GM23338 (cell line): ENCODE measurements around the gene AP2B1. TPM values are rescaled to one million over a fixed set of nuclear protein-coding genes. Genes with fewer than 3 reads are reported as not detected.

Experiments
- ATAC-seq: fragments of 200-7000 bp; cut with Tn5 transposase; 3 replicates; pipeline ENCODE4 v1.9.1; 2020
- DNase-seq: peaks from one replicate; pipeline ENCODE4 v3.0.0-alpha.2; 2015; ENCODE audit warnings: low spot score
- H2AFZ ChIP-seq: fragments of 200-600 bp; sonication (generic); 2 replicates; pipeline ENCODE4 v1.8.0; 2016; ENCODE audit warnings: antibody characterized with exemption, mild to moderate bottlenecking, moderate library complexity
- H3F3A ChIP-seq: fragments of 200-600 bp; sonication (generic); replicated peaks from 2 replicates; pipeline ENCODE4 v1.8.0; 2017; ENCODE audit warnings: antibody characterized with exemption, mixed run types, low read depth
- H3K27ac ChIP-seq: fragments of 200-600 bp; sonication (generic); 2 replicates; pipeline ENCODE4 v1.6.1; 2016; ENCODE audit warnings: low read depth
- H3K27me3 ChIP-seq: fragments of 200-600 bp; sonication (generic); 2 replicates; pipeline ENCODE4 v1.8.0; 2016; ENCODE audit warnings: mild to moderate bottlenecking, mixed run types, moderate library complexity; ENCODE audit not compliant: insufficient read depth
- H3K36me3 ChIP-seq: fragments of 200-600 bp; sonication (generic); 2 replicates; pipeline ENCODE4 v1.8.0; 2016; ENCODE audit warnings: mild to moderate bottlenecking; ENCODE audit not compliant: insufficient read depth
- H3K4me1 ChIP-seq: fragments of 200-600 bp; sonication (generic); 2 replicates; pipeline ENCODE4 v1.8.0; 2016; ENCODE audit warnings: mild to moderate bottlenecking, moderate library complexity; ENCODE audit not compliant: insufficient read depth
- H3K4me2 ChIP-seq: fragments of 200-600 bp; sonication (generic); 2 replicates; pipeline ENCODE4 v1.7.1; 2017; ENCODE audit warnings: mixed run types
- H3K4me3 ChIP-seq: fragments of 200-600 bp; sonication (generic); 2 replicates; pipeline ENCODE4 v1.6.1; 2016; ENCODE audit warnings: mixed run types
- H3K79me2 ChIP-seq: fragments of 200-600 bp; sonication (generic); replicated peaks from 2 replicates; pipeline ENCODE4 v1.8.0; 2017; ENCODE audit warnings: mild to moderate bottlenecking; ENCODE audit not compliant: insufficient read depth
- H3K9me2 ChIP-seq: fragments of 200-600 bp; sonication (generic); 2 replicates; pipeline ENCODE4 v1.8.0; 2017; ENCODE audit not compliant: insufficient read depth
- H4K20me1 ChIP-seq: fragments of 200-600 bp; sonication (generic); replicated peaks from 2 replicates; pipeline ENCODE4 v1.8.0; 2017; ENCODE audit warnings: mild to moderate bottlenecking; ENCODE audit not compliant: insufficient read depth
- H3K27ac Mint-ChIP-seq: 2 replicates; pipeline ENCODE4 v1.8.0; 2020; ENCODE audit warnings: inconsistent platforms, mild to moderate bottlenecking, moderate library complexity, mixed read lengths
- H3K27me3 Mint-ChIP-seq: 3 replicates; pipeline ENCODE4 v1.8.0; 2022; ENCODE audit warnings: low read depth, mild to moderate bottlenecking, moderate library complexity, mixed read lengths, inconsistent platforms; ENCODE audit not compliant: insufficient read depth, poor library complexity
- H3K36me3 Mint-ChIP-seq: 3 replicates; pipeline ENCODE4 v1.8.0; 2021; ENCODE audit warnings: low read depth, mild to moderate bottlenecking, inconsistent platforms, moderate library complexity, mixed read lengths
- H3K4me1 Mint-ChIP-seq: 3 replicates; pipeline ENCODE4 v1.8.0; 2020; ENCODE audit warnings: mild to moderate bottlenecking, inconsistent platforms, mixed read lengths
- H3K4me3 Mint-ChIP-seq: 3 replicates; pipeline ENCODE4 v1.8.0; 2021; ENCODE audit warnings: moderate library complexity, mild to moderate bottlenecking, inconsistent platforms, mixed read lengths
- H3K9me3 Mint-ChIP-seq: 3 replicates; pipeline ENCODE4 v1.8.0; 2020; ENCODE audit warnings: moderate library complexity, mild to moderate bottlenecking, inconsistent platforms, mixed read lengths
- EZH2phosphoT487 ChIP-seq: fragments of 200-600 bp; sonication (generic); IDR thresholded peaks from one replicate; pipeline ENCODE4 v1.8.1; 2018; ENCODE audit warnings: antibody characterized with exemption; ENCODE audit not compliant: unreplicated experiment
- NANOG ChIP-seq: IDR thresholded peaks from 2 replicates; pipeline ENCODE4 v1.6.1; 2016; ENCODE audit warnings: antibody characterized with exemption, borderline replicate concordance
- POLR2AphosphoS5 ChIP-seq: IDR thresholded peaks from 2 replicates; pipeline ENCODE4 v1.6.1; 2016; ENCODE audit warnings: antibody characterized with exemption, low read depth
- STAT1 ChIP-seq: IDR thresholded peaks from one replicate; pipeline ENCODE4 v1.6.1; 2016; ENCODE audit warnings: antibody characterized with exemption; ENCODE audit not compliant: unreplicated experiment
- ZNF114 ChIP-seq: fragments of 250-450 bp; sonication (Bioruptor Pico); IDR thresholded peaks from 2 replicates; pipeline ENCODE4 v1.5.0; 2020; ENCODE audit warnings: mild to moderate bottlenecking, moderate library complexity
- polyA plus RNA-seq: library from polyadenylated mRNA; unstranded; fragments of >200 nt; fragmentation: Nextera tagmentation; extraction: Ambion mirVana; gene quantifications from 2 replicates; pipeline ENCODE4 v1.2.1, GENCODE V29; 2016
- total RNA-seq: library from RNA; depleted of rRNA; stranded (reverse); fragments of >200 nt; shearing (Covaris generic); gene quantifications from 2 replicates; pipeline ENCODE4 v1.2.3, GENCODE V29; 2014
- TF ChIP-seq, protein P1 (sequence below): fragments of 250-450 bp; sonication (Bioruptor Pico); IDR thresholded peaks from 2 replicates; pipeline ENCODE4 v1.5.0; 2020; ENCODE audit warnings: mild to moderate bottlenecking, moderate library complexity
- TF ChIP-seq, protein P2 (sequence below): IDR thresholded peaks from 2 replicates; pipeline ENCODE4 v1.6.1; 2016; ENCODE audit warnings: antibody characterized with exemption
- TF ChIP-seq, protein P3 (sequence below): IDR thresholded peaks from one replicate; pipeline ENCODE4 v1.6.1; 2018; ENCODE audit warnings: antibody characterized with exemption; ENCODE audit not compliant: unreplicated experiment

AP2B1 gene
- total and polyA plus RNA-seq, 2 experiments from 2014 or later = 89.7 to 144 TPM

DNA sequence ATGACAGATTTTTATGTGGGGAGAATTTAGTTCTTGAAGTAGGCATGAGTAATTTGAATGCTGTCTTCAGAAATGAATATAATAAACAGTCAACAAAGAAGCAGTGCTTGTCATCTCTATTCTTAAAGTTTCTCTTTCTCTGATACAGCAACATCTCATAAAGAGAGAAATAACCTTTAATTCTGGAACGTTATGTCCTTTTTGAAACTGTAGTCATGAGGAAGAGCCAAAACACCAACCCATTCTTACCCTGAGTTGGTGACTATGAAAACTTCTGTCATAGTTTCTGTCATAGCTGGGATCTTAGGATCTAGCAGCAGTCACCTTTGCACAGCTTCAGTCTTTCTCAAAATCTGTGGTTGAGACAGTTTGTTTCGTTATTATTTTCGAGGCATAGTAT is 129.1 kb downstream of the AP2B1 start:
- H3K27me3 ChIP-seq = no peaks in the 10 kb centered on the region
- no peak for ATAC-seq

More for the DNA sequence above, 129.1 kb downstream of the AP2B1 start:
- no peak overlapping the region for H3K4me2 ChIP-seq
- H3K27ac ChIP-seq = no peak overlapping the region
- H2AFZ ChIP-seq = no peak overlapping the region
- Mint-ChIP-seq H3K27me3 (peaks cover 2% of the 10 kb centered on the region), H3K27ac (no peak overlapping the region), H3K36me3 (peaks cover 13% of the 10 kb centered on the region), H3K4me1 (no peaks in the 10 kb centered on the region), H3K4me3 (no peak overlapping the region), H3K9me3 (no peaks in the 10 kb centered on the region)
- no peaks in the 10 kb centered on the region for H3K4me1 ChIP-seq
- no peak for TF ChIP-seq STAT1
- TF ChIP-seq, protein P1, sequence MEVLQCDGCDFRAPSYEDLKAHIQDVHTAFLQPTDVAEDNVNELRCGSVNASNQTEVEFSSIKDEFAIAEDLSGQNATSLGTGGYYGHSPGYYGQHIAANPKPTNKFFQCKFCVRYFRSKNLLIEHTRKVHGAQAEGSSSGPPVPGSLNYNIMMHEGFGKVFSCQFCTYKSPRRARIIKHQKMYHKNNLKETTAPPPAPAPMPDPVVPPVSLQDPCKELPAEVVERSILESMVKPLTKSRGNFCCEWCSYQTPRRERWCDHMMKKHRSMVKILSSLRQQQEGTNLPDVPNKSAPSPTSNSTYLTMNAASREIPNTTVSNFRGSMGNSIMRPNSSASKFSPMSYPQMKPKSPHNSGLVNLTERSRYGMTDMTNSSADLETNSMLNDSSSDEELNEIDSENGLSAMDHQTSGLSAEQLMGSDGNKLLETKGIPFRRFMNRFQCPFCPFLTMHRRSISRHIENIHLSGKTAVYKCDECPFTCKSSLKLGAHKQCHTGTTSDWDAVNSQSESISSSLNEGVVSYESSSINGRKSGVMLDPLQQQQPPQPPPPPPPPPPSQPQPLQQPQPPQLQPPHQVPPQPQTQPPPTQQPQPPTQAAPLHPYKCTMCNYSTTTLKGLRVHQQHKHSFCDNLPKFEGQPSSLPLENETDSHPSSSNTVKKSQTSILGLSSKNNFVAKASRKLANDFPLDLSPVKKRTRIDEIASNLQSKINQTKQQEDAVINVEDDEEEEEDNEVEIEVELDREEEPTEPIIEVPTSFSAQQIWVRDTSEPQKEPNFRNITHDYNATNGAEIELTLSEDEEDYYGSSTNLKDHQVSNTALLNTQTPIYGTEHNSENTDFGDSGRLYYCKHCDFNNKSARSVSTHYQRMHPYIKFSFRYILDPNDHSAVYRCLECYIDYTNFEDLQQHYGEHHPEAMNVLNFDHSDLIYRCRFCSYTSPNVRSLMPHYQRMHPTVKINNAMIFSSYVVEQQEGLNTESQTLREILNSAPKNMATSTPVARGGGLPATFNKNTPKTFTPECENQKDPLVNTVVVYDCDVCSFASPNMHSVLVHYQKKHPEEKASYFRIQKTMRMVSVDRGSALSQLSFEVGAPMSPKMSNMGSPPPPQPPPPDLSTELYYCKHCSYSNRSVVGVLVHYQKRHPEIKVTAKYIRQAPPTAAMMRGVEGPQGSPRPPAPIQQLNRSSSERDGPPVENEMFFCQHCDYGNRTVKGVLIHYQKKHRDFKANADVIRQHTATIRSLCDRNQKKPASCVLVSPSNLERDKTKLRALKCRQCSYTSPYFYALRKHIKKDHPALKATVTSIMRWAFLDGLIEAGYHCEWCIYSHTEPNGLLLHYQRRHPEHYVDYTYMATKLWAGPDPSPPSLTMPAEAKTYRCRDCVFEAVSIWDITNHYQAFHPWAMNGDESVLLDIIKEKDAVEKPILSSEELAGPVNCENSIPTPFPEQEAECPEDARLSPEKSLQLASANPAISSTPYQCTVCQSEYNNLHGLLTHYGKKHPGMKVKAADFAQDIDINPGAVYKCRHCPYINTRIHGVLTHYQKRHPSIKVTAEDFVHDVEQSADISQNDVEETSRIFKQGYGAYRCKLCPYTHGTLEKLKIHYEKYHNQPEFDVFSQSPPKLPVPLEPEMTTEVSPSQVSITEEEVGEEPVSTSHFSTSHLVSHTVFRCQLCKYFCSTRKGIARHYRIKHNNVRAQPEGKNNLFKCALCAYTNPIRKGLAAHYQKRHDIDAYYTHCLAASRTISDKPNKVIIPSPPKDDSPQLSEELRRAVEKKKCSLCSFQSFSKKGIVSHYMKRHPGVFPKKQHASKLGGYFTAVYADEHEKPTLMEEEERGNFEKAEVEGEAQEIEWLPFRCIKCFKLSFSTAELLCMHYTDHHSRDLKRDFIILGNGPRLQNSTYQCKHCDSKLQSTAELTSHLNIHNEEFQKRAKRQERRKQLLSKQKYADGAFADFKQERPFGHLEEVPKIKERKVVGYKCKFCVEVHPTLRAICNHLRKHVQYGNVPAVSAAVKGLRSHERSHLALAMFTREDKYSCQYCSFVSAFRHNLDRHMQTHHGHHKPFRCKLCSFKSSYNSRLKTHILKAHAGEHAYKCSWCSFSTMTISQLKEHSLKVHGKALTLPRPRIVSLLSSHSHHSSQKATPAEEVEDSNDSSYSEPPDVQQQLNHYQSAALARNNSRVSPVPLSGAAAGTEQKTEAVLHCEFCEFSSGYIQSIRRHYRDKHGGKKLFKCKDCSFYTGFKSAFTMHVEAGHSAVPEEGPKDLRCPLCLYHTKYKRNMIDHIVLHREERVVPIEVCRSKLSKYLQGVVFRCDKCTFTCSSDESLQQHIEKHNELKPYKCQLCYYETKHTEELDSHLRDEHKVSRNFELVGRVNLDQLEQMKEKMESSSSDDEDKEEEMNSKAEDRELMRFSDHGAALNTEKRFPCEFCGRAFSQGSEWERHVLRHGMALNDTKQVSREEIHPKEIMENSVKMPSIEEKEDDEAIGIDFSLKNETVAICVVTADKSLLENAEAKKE (CRISPR knock-in tag) = no peak
- TF ChIP-seq, protein P2, sequence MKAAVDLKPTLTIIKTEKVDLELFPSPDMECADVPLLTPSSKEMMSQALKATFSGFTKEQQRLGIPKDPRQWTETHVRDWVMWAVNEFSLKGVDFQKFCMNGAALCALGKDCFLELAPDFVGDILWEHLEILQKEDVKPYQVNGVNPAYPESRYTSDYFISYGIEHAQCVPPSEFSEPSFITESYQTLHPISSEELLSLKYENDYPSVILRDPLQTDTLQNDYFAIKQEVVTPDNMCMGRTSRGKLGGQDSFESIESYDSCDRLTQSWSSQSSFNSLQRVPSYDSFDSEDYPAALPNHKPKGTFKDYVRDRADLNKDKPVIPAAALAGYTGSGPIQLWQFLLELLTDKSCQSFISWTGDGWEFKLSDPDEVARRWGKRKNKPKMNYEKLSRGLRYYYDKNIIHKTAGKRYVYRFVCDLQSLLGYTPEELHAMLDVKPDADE = no peak
- no peak for TF ChIP-seq NANOG
- TF ChIP-seq POLR2AphosphoS5 = no peak
- TF ChIP-seq ZNF114 (CRISPR knock-in tag) = no peak
- TF ChIP-seq, protein P3, sequence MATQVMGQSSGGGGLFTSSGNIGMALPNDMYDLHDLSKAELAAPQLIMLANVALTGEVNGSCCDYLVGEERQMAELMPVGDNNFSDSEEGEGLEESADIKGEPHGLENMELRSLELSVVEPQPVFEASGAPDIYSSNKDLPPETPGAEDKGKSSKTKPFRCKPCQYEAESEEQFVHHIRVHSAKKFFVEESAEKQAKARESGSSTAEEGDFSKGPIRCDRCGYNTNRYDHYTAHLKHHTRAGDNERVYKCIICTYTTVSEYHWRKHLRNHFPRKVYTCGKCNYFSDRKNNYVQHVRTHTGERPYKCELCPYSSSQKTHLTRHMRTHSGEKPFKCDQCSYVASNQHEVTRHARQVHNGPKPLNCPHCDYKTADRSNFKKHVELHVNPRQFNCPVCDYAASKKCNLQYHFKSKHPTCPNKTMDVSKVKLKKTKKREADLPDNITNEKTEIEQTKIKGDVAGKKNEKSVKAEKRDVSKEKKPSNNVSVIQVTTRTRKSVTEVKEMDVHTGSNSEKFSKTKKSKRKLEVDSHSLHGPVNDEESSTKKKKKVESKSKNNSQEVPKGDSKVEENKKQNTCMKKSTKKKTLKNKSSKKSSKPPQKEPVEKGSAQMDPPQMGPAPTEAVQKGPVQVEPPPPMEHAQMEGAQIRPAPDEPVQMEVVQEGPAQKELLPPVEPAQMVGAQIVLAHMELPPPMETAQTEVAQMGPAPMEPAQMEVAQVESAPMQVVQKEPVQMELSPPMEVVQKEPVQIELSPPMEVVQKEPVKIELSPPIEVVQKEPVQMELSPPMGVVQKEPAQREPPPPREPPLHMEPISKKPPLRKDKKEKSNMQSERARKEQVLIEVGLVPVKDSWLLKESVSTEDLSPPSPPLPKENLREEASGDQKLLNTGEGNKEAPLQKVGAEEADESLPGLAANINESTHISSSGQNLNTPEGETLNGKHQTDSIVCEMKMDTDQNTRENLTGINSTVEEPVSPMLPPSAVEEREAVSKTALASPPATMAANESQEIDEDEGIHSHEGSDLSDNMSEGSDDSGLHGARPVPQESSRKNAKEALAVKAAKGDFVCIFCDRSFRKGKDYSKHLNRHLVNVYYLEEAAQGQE = no peak
- no peak for TF ChIP-seq EZH2phosphoT487
- no peak overlapping the region for H3K4me3 ChIP-seq
- H3F3A ChIP-seq = no peaks in the 10 kb centered on the region
- DNase-seq = no peak
- no peaks in the 10 kb centered on the region; the same call in 1 of the 2 replicates for H4K20me1 ChIP-seq
- peaks cover 9% of the 10 kb centered on the region; the same call in 1 of the 2 replicates for H3K36me3 ChIP-seq
- no peaks in the 10 kb centered on the region for H3K79me2 ChIP-seq
- no peaks in the 10 kb centered on the region for H3K9me2 ChIP-seq
